HL-60 (cell line): Measurements from ENCODE around the gene MYLIP.
A peak's percentile ranks its signal among the peaks of the same experiment; 100 is the strongest.

Experiments used
- DNase-seq, 2 experiments: peaks; one replicate each; pipeline ENCODE4 v3.0.0-alpha.2; 2010 to 2020; ENCODE audit warnings: low read depth in 1 of 2, low spot score in 1 of 2
- H3K27ac ChIP-seq: fragments of 250-450 bp; sonication (Bioruptor Pico); replicated peaks from 2 replicates; pipeline ENCODE4 v1.5.1; 2020; ENCODE audit warnings: mild to moderate bottlenecking, moderate library complexity
- H3K27me3 ChIP-seq: fragments of 250-450 bp; sonication (Bioruptor Pico); 2 replicates; pipeline ENCODE4 v1.5.1; 2021; ENCODE audit warnings: mild to moderate bottlenecking, moderate library complexity; ENCODE audit not compliant: insufficient read depth, poor library complexity, severe bottlenecking
- H3K4me3 ChIP-seq: replicated peaks from 2 replicates; pipeline ENCODE4 v1.5.1; 2011; ENCODE audit warnings: mild to moderate bottlenecking, control low read depth, low read length; ENCODE audit not compliant: insufficient read depth
- CTCF ChIP-seq: IDR thresholded peaks from one replicate; pipeline ENCODE4 v1.5.1; 2011; ENCODE audit warnings: low read length, control low read depth, inconsistent platforms; ENCODE audit not compliant: insufficient read depth
- GABPA ChIP-seq: IDR thresholded peaks from 2 replicates; pipeline ENCODE4 v1.6.1; 2012; ENCODE audit warnings: low read depth
- POLR2AphosphoS5 ChIP-seq: IDR thresholded peaks from 2 replicates; pipeline ENCODE4 v1.6.1; 2012; ENCODE audit warnings: low read depth
- REST ChIP-seq: IDR thresholded peaks from 2 replicates; pipeline ENCODE4 v1.6.1; 2012; ENCODE audit warnings: low read depth; ENCODE audit not compliant: insufficient replicate concordance
- SPI1 ChIP-seq: IDR thresholded peaks from 2 replicates; pipeline ENCODE4 v1.6.1; 2012; ENCODE audit warnings: low read depth, mild to moderate bottlenecking, borderline replicate concordance

Gene MYLIP

GRCh38 chr6:16092140-16092539 lies 36.7 kb upstream of the MYLIP start:
- Histone ChIP-seq H3K27me3 (no peaks in the 10 kb centered on the region), H3K4me3 (no peak overlapping the region), H3K27ac (no peak overlapping the region)
- no peak for DNase-seq
- TF ChIP-seq SPI1 (peak; percentile 62), CTCF (no peak), REST (no peak)

GRCh38 chr6:16092990-16093389 lies 35.9 kb upstream of the MYLIP start:
- DNase-seq = peak in 1 of 2 experiments; percentile 24
- H3K27ac ChIP-seq = no peak overlapping the region
- H3K27me3 ChIP-seq = no peaks in the 10 kb centered on the region
- H3K4me3 ChIP-seq = no peak overlapping the region
- TF ChIP-seq POLR2AphosphoS5 = no peak
- no peak for TF ChIP-seq REST
- no peak for TF ChIP-seq GABPA
- no peak for TF ChIP-seq CTCF
- TF ChIP-seq SPI1 = no peak

- H3K27me3 ChIP-seq = no peaks in the 10 kb centered on the region
- H3K27ac ChIP-seq = no peak overlapping the region
- no peak for DNase-seq
- H3K4me3 ChIP-seq = no peak overlapping the region
- TF ChIP-seq GABPA (no peak), CTCF (no peak), SPI1 (no peak), POLR2AphosphoS5 (no peak), REST (no peak)
These were observed 33.7 kb upstream of the MYLIP start for GRCh38 chr6:16095180-16095579.
